GM23338 (cell line): ENCODE data around the gene ASCL1. TPM values are rescaled to one million over a fixed set of nuclear protein-coding genes. Genes with fewer than 3 reads are reported as not detected.
A peak's percentile ranks its signal among the peaks of the same experiment; 100 is the strongest.

Experiments used
- ATAC-seq: fragments of 200-7000 bp; cut with Tn5 transposase; 3 replicates; pipeline ENCODE4 v1.9.1; 2020
- DNase-seq: peaks from one replicate; pipeline ENCODE4 v3.0.0-alpha.2; 2015; ENCODE audit warnings: low spot score
- H2AFZ ChIP-seq: fragments of 200-600 bp; sonication (generic); 2 replicates; pipeline ENCODE4 v1.8.0; 2016; ENCODE audit warnings: antibody characterized with exemption, mild to moderate bottlenecking, moderate library complexity
- H3F3A ChIP-seq: fragments of 200-600 bp; sonication (generic); replicated peaks from 2 replicates; pipeline ENCODE4 v1.8.0; 2017; ENCODE audit warnings: antibody characterized with exemption, mixed run types, low read depth
- H3K27ac ChIP-seq: fragments of 200-600 bp; sonication (generic); 2 replicates; pipeline ENCODE4 v1.6.1; 2016; ENCODE audit warnings: low read depth
- H3K27me3 ChIP-seq: fragments of 200-600 bp; sonication (generic); 2 replicates; pipeline ENCODE4 v1.8.0; 2016; ENCODE audit warnings: mild to moderate bottlenecking, mixed run types, moderate library complexity; ENCODE audit not compliant: insufficient read depth
- H3K36me3 ChIP-seq: fragments of 200-600 bp; sonication (generic); 2 replicates; pipeline ENCODE4 v1.8.0; 2016; ENCODE audit warnings: mild to moderate bottlenecking; ENCODE audit not compliant: insufficient read depth
- H3K4me1 ChIP-seq: fragments of 200-600 bp; sonication (generic); 2 replicates; pipeline ENCODE4 v1.8.0; 2016; ENCODE audit warnings: mild to moderate bottlenecking, moderate library complexity; ENCODE audit not compliant: insufficient read depth
- H3K4me2 ChIP-seq: fragments of 200-600 bp; sonication (generic); 2 replicates; pipeline ENCODE4 v1.7.1; 2017; ENCODE audit warnings: mixed run types
- H3K4me3 ChIP-seq: fragments of 200-600 bp; sonication (generic); 2 replicates; pipeline ENCODE4 v1.6.1; 2016; ENCODE audit warnings: mixed run types
- H3K79me2 ChIP-seq: fragments of 200-600 bp; sonication (generic); replicated peaks from 2 replicates; pipeline ENCODE4 v1.8.0; 2017; ENCODE audit warnings: mild to moderate bottlenecking; ENCODE audit not compliant: insufficient read depth
- H3K9me2 ChIP-seq: fragments of 200-600 bp; sonication (generic); 2 replicates; pipeline ENCODE4 v1.8.0; 2017; ENCODE audit not compliant: insufficient read depth
- H4K20me1 ChIP-seq: fragments of 200-600 bp; sonication (generic); replicated peaks from 2 replicates; pipeline ENCODE4 v1.8.0; 2017; ENCODE audit warnings: mild to moderate bottlenecking; ENCODE audit not compliant: insufficient read depth
- H3K27ac Mint-ChIP-seq: 2 replicates; pipeline ENCODE4 v1.8.0; 2020; ENCODE audit warnings: inconsistent platforms, mild to moderate bottlenecking, moderate library complexity, mixed read lengths
- H3K27me3 Mint-ChIP-seq: 3 replicates; pipeline ENCODE4 v1.8.0; 2022; ENCODE audit warnings: low read depth, mild to moderate bottlenecking, moderate library complexity, mixed read lengths, inconsistent platforms; ENCODE audit not compliant: insufficient read depth, poor library complexity
- H3K36me3 Mint-ChIP-seq: 3 replicates; pipeline ENCODE4 v1.8.0; 2021; ENCODE audit warnings: low read depth, mild to moderate bottlenecking, inconsistent platforms, moderate library complexity, mixed read lengths
- H3K4me1 Mint-ChIP-seq: 3 replicates; pipeline ENCODE4 v1.8.0; 2020; ENCODE audit warnings: mild to moderate bottlenecking, inconsistent platforms, mixed read lengths
- H3K4me3 Mint-ChIP-seq: 3 replicates; pipeline ENCODE4 v1.8.0; 2021; ENCODE audit warnings: moderate library complexity, mild to moderate bottlenecking, inconsistent platforms, mixed read lengths
- H3K9me3 Mint-ChIP-seq: 3 replicates; pipeline ENCODE4 v1.8.0; 2020; ENCODE audit warnings: moderate library complexity, mild to moderate bottlenecking, inconsistent platforms, mixed read lengths
- CREB1 ChIP-seq: fragments of 250-450 bp; sonication (Bioruptor Pico); IDR thresholded peaks from 2 replicates; pipeline ENCODE4 v1.5.0; 2020; ENCODE audit warnings: low read depth, mild to moderate bottlenecking, moderate library complexity
- EZH2 ChIP-seq: fragments of 200-600 bp; sonication (generic); IDR thresholded peaks from one replicate; pipeline ENCODE4 v1.8.0; 2017; ENCODE audit warnings: antibody characterized with exemption, mild to moderate bottlenecking, low read depth; ENCODE audit not compliant: unreplicated experiment
- EZH2phosphoT487 ChIP-seq: fragments of 200-600 bp; sonication (generic); IDR thresholded peaks from one replicate; pipeline ENCODE4 v1.8.1; 2018; ENCODE audit warnings: antibody characterized with exemption; ENCODE audit not compliant: unreplicated experiment
- JUNB ChIP-seq: IDR thresholded peaks from one replicate; pipeline ENCODE4 v1.6.1; 2016; ENCODE audit warnings: antibody characterized with exemption; ENCODE audit not compliant: unreplicated experiment
- POLR2AphosphoS5 ChIP-seq: IDR thresholded peaks from 2 replicates; pipeline ENCODE4 v1.6.1; 2016; ENCODE audit warnings: antibody characterized with exemption, low read depth
- polyA plus RNA-seq: library from polyadenylated mRNA; unstranded; fragments of >200 nt; fragmentation: Nextera tagmentation; extraction: Ambion mirVana; gene quantifications from 2 replicates; pipeline ENCODE4 v1.2.1, GENCODE V29; 2016
- total RNA-seq: library from RNA; depleted of rRNA; stranded (reverse); fragments of >200 nt; shearing (Covaris generic); gene quantifications from 2 replicates; pipeline ENCODE4 v1.2.3, GENCODE V29; 2014
- TF ChIP-seq, protein P1 (sequence below): IDR thresholded peaks from one replicate; pipeline ENCODE4 v1.6.1; 2018; ENCODE audit warnings: antibody characterized with exemption; ENCODE audit not compliant: unreplicated experiment
- TF ChIP-seq, protein P2 (sequence below), 2 experiments: fragments of 200-600 bp in 1 of 2; sonication (generic) in 1 of 2; conservative IDR thresholded peaks; 2 replicates each; pipeline versions ENCODE4 v1.5.1 to v1.6.1; 2016 to 2017; ENCODE audit warnings: antibody characterized with exemption in 2 of 2, low read depth in 2 of 2, mild to moderate bottlenecking in 2 of 2, moderate library complexity in 1 of 2
- TF ChIP-seq, protein P3 (sequence below): fragments of 250-450 bp; sonication (Bioruptor Pico); IDR thresholded peaks from 2 replicates; pipeline ENCODE4 v1.5.0; 2020; ENCODE audit warnings: mild to moderate bottlenecking, moderate library complexity

ASCL1 gene
- total and polyA plus RNA-seq, 2 experiments from 2014 or later, result 0.37 TPM; not detected in 1

DNA sequence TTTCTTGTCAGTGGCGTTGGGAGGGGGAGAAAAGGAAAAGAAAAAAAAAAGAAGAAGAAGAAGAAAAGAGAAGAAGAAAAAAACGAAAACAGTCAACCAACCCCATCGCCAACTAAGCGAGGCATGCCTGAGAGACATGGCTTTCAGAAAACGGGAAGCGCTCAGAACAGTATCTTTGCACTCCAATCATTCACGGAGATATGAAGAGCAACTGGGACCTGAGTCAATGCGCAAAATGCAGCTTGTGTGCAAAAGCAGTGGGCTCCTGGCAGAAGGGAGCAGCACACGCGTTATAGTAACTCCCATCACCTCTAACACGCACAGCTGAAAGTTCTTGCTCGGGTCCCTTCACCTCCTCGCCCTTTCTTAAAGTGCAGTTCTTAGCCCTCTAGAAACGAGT, 1.9 kb downstream of the ASCL1 start (continued):
- TF ChIP-seq, protein P1, sequence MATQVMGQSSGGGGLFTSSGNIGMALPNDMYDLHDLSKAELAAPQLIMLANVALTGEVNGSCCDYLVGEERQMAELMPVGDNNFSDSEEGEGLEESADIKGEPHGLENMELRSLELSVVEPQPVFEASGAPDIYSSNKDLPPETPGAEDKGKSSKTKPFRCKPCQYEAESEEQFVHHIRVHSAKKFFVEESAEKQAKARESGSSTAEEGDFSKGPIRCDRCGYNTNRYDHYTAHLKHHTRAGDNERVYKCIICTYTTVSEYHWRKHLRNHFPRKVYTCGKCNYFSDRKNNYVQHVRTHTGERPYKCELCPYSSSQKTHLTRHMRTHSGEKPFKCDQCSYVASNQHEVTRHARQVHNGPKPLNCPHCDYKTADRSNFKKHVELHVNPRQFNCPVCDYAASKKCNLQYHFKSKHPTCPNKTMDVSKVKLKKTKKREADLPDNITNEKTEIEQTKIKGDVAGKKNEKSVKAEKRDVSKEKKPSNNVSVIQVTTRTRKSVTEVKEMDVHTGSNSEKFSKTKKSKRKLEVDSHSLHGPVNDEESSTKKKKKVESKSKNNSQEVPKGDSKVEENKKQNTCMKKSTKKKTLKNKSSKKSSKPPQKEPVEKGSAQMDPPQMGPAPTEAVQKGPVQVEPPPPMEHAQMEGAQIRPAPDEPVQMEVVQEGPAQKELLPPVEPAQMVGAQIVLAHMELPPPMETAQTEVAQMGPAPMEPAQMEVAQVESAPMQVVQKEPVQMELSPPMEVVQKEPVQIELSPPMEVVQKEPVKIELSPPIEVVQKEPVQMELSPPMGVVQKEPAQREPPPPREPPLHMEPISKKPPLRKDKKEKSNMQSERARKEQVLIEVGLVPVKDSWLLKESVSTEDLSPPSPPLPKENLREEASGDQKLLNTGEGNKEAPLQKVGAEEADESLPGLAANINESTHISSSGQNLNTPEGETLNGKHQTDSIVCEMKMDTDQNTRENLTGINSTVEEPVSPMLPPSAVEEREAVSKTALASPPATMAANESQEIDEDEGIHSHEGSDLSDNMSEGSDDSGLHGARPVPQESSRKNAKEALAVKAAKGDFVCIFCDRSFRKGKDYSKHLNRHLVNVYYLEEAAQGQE, result no peak
- TF ChIP-seq CREB1 (CRISPR knock-in tag), result no peak
- no peak for TF ChIP-seq JUNB
- peak; percentile 92 for TF ChIP-seq EZH2
- TF ChIP-seq, protein P2, sequence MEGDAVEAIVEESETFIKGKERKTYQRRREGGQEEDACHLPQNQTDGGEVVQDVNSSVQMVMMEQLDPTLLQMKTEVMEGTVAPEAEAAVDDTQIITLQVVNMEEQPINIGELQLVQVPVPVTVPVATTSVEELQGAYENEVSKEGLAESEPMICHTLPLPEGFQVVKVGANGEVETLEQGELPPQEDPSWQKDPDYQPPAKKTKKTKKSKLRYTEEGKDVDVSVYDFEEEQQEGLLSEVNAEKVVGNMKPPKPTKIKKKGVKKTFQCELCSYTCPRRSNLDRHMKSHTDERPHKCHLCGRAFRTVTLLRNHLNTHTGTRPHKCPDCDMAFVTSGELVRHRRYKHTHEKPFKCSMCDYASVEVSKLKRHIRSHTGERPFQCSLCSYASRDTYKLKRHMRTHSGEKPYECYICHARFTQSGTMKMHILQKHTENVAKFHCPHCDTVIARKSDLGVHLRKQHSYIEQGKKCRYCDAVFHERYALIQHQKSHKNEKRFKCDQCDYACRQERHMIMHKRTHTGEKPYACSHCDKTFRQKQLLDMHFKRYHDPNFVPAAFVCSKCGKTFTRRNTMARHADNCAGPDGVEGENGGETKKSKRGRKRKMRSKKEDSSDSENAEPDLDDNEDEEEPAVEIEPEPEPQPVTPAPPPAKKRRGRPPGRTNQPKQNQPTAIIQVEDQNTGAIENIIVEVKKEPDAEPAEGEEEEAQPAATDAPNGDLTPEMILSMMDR (conservative IDR thresholded peaks at IDR 0.05; ENCODE audit: low read depth in 2 of 2), result no peak

DNA sequence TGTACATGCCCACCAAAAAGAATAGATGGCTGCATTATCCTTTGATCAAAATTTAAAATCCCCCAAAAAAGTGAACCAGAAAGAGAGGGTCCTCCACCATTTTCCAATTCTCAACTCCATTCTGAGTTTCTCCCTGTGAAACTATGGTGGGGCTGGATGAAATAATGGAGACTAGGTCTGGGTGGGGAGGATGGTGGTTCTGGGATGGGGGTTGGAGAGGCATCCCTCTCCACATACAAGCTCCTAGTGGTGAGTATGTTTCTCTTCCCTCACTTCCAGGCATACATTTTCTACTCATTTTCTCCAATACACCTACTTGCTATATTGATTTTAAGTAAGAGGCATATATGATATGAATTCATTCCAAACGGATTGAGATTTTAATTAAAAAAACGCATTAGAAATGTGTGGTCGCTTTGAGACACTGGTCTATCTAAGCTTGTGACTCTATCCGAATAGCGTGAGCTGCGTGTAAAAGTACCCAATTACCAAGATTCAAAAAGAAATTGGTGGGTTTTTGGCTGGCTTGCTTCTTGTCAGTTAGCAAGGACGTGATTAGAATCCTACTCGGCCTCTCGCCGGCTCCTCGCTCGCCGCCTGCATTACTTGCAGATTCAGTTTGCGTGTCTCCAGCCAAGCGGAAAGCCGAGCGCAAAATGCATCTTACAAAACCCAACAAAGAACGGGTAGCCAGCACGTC, 3.4 kb downstream of the ASCL1 start:
- peaks cover 100% of the 10 kb centered on the region for H3K27me3 ChIP-seq
- ATAC-seq (no peak), DNase-seq (no peak)
- H3F3A ChIP-seq, result peaks cover 34% of the 10 kb centered on the region
- no peak overlapping the region for H3K27ac ChIP-seq
- H3K9me2 ChIP-seq, result no peaks in the 10 kb centered on the region
- H3K36me3 ChIP-seq, result no peaks in the 10 kb centered on the region
- H3K27ac Mint-ChIP-seq, result no peak overlapping the region
- no peak overlapping the region for H2AFZ ChIP-seq
- H3K4me3 ChIP-seq, result peak overlapping the region; percentile 44
- peaks cover 62% of the 10 kb centered on the region for H3K4me1 ChIP-seq
- no peaks in the 10 kb centered on the region for H3K79me2 ChIP-seq
- peaks cover 63% of the 10 kb centered on the region for H3K4me1 Mint-ChIP-seq
- H3K27me3 Mint-ChIP-seq, result peaks cover 98% of the 10 kb centered on the region
- H3K9me3 Mint-ChIP-seq, result peaks cover 22% of the 10 kb centered on the region
- H3K4me2 ChIP-seq, result peak overlapping the region; percentile 69
- H3K36me3 Mint-ChIP-seq, result peaks cover 7% of the 10 kb centered on the region
- peak overlapping the region; percentile 37; the same call in 1 of the 3 replicates for H3K4me3 Mint-ChIP-seq
- peaks cover 25% of the 10 kb centered on the region for H4K20me1 ChIP-seq
- TF ChIP-seq, protein P1, result no peak
- TF ChIP-seq EZH2phosphoT487, result peak; percentile 61
- TF ChIP-seq, protein P3, sequence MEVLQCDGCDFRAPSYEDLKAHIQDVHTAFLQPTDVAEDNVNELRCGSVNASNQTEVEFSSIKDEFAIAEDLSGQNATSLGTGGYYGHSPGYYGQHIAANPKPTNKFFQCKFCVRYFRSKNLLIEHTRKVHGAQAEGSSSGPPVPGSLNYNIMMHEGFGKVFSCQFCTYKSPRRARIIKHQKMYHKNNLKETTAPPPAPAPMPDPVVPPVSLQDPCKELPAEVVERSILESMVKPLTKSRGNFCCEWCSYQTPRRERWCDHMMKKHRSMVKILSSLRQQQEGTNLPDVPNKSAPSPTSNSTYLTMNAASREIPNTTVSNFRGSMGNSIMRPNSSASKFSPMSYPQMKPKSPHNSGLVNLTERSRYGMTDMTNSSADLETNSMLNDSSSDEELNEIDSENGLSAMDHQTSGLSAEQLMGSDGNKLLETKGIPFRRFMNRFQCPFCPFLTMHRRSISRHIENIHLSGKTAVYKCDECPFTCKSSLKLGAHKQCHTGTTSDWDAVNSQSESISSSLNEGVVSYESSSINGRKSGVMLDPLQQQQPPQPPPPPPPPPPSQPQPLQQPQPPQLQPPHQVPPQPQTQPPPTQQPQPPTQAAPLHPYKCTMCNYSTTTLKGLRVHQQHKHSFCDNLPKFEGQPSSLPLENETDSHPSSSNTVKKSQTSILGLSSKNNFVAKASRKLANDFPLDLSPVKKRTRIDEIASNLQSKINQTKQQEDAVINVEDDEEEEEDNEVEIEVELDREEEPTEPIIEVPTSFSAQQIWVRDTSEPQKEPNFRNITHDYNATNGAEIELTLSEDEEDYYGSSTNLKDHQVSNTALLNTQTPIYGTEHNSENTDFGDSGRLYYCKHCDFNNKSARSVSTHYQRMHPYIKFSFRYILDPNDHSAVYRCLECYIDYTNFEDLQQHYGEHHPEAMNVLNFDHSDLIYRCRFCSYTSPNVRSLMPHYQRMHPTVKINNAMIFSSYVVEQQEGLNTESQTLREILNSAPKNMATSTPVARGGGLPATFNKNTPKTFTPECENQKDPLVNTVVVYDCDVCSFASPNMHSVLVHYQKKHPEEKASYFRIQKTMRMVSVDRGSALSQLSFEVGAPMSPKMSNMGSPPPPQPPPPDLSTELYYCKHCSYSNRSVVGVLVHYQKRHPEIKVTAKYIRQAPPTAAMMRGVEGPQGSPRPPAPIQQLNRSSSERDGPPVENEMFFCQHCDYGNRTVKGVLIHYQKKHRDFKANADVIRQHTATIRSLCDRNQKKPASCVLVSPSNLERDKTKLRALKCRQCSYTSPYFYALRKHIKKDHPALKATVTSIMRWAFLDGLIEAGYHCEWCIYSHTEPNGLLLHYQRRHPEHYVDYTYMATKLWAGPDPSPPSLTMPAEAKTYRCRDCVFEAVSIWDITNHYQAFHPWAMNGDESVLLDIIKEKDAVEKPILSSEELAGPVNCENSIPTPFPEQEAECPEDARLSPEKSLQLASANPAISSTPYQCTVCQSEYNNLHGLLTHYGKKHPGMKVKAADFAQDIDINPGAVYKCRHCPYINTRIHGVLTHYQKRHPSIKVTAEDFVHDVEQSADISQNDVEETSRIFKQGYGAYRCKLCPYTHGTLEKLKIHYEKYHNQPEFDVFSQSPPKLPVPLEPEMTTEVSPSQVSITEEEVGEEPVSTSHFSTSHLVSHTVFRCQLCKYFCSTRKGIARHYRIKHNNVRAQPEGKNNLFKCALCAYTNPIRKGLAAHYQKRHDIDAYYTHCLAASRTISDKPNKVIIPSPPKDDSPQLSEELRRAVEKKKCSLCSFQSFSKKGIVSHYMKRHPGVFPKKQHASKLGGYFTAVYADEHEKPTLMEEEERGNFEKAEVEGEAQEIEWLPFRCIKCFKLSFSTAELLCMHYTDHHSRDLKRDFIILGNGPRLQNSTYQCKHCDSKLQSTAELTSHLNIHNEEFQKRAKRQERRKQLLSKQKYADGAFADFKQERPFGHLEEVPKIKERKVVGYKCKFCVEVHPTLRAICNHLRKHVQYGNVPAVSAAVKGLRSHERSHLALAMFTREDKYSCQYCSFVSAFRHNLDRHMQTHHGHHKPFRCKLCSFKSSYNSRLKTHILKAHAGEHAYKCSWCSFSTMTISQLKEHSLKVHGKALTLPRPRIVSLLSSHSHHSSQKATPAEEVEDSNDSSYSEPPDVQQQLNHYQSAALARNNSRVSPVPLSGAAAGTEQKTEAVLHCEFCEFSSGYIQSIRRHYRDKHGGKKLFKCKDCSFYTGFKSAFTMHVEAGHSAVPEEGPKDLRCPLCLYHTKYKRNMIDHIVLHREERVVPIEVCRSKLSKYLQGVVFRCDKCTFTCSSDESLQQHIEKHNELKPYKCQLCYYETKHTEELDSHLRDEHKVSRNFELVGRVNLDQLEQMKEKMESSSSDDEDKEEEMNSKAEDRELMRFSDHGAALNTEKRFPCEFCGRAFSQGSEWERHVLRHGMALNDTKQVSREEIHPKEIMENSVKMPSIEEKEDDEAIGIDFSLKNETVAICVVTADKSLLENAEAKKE (CRISPR knock-in tag), result no peak
- no peak for TF ChIP-seq POLR2AphosphoS5
- no peak for TF ChIP-seq JUNB
